ENCODE data around the gene ZFAND3. TPM values are rescaled to one million over a fixed set of nuclear protein-coding genes. Genes with fewer than 3 reads are reported as not detected.

Gene ZFAND3
- total RNA-seq, 3 donors from 2014 or later = 34.1 to 53.0 (median 36.0) TPM

DNA sequence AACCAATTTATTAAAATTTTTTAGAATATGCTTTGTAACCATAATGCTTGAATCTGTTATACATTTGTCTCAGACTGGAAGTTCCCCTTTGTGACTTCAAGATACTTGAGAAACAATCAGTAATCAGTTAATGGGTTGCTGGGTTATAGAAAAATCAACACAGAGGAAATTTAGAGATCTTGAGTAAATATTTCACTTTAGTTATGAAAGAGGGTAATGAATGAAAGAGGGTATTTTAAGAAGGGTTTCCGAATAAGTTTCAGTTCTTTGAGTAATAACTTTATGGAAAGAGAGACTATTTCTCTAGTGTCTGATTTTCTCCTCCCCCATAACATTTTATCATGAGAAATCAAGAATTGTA lies 21.4 kb downstream of the ZFAND3 start:
- no peaks in the 10 kb centered on the region for H3K4me1 ChIP-seq
- intact Hi-C loops (cut with DNase I; ENCODE audit: low total_unique reads) = no loop called here
- no peak for DNase-seq (ENCODE audit: low spot score in 2 of 2)

DNA sequence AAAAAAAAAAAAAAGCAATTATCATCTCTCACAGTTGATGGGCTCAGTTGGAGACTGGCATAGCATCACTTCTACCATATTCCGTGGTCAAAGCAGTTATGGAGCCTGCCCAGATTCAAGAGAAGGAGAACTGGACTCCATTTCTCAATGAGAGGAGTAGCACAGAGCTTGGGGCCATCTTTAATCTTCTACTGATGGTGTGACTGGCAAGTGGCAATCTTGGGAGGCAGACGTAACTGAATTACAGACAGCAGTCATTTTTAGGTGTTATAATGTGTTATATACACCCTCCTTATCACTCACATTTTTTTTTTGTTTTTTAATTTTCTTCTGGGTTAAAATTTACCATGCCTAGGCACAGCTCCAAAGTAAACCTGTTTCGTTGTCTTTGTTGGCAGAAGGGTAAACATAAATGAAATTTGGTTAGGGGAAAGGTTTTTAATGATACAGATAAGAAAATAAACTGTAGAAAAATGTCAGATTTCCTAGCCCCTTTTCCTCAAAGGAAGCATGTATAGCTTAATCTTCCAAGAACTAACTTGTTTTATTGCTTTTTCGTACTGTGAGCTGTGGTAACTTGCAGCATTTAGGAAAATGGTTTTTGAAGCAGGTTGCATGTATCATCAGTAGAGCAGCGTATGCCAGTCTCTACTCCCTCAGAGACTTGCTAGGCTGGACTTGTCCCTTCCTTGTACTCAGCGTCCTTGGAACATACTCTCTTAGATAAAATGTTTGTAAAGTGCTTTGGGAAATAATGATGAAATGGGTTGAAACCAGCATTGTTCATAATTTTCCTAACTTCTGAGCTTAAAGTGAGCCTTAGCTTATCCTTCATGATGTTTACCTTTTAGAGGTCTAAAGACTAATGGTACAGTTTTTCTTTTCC lies 25.7 kb downstream of the ZFAND3 start:
- Histone ChIP-seq H3K4me3 (no peak overlapping the region), H3K27me3 (no peaks in the 10 kb centered on the region), H3K9me3 (no peaks in the 10 kb centered on the region), H3K36me3 (no peaks in the 10 kb centered on the region), H3K4me1 (no peaks in the 10 kb centered on the region), H3K27ac (no peak overlapping the region)
- DNase-seq (ENCODE audit: low spot score in 2 of 2) = no peak
- TF ChIP-seq POLR2A (IDR thresholded peaks at IDR 0.05) (no peak), POLR2AphosphoS5 (IDR thresholded peaks at IDR 0.05) (no peak)
- TF ChIP-seq, protein P1, sequence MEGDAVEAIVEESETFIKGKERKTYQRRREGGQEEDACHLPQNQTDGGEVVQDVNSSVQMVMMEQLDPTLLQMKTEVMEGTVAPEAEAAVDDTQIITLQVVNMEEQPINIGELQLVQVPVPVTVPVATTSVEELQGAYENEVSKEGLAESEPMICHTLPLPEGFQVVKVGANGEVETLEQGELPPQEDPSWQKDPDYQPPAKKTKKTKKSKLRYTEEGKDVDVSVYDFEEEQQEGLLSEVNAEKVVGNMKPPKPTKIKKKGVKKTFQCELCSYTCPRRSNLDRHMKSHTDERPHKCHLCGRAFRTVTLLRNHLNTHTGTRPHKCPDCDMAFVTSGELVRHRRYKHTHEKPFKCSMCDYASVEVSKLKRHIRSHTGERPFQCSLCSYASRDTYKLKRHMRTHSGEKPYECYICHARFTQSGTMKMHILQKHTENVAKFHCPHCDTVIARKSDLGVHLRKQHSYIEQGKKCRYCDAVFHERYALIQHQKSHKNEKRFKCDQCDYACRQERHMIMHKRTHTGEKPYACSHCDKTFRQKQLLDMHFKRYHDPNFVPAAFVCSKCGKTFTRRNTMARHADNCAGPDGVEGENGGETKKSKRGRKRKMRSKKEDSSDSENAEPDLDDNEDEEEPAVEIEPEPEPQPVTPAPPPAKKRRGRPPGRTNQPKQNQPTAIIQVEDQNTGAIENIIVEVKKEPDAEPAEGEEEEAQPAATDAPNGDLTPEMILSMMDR (IDR thresholded peaks at IDR 0.05) = no peak
- intact Hi-C loops (cut with DNase I; ENCODE audit: low total_unique reads) = no loop called here

More for the DNA sequence above, 21.4 kb downstream of the ZFAND3 start:
- no peak overlapping the region for H3K4me3 ChIP-seq
- no peaks in the 10 kb centered on the region for H3K9me3 ChIP-seq
- no peak for TF ChIP-seq POLR2A (IDR thresholded peaks at IDR 0.05)
- TF ChIP-seq, protein P1 (IDR thresholded peaks at IDR 0.05) = no peak
- TF ChIP-seq POLR2AphosphoS5 (IDR thresholded peaks at IDR 0.05) = no peak
- no peaks in the 10 kb centered on the region for H3K27me3 ChIP-seq
- H3K27ac ChIP-seq = no peak overlapping the region
- no peaks in the 10 kb centered on the region for H3K36me3 ChIP-seq

DNA sequence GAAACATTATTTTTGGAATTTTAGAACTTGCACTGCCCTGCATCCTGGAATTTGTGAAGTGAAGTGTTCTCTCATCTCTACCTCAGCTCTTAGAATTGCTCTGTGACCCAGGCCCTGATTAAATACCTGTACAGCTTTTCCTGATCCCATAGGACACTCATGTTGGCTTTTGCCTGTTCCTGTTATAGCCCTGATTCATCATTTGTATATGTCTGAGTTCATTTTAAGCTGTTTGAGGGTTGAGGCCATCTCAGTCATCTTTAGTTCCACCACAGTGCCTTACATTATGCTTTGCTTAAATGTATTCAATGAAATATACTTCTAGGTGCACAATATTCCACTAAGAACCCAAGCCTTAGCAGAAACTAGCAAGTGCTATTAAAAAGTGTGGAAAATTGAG lies 26.4 kb downstream of the ZFAND3 start:
- Histone ChIP-seq H3K36me3 (no peaks in the 10 kb centered on the region), H3K27me3 (no peaks in the 10 kb centered on the region), H3K27ac (no peak overlapping the region), H3K4me1 (no peaks in the 10 kb centered on the region), H3K9me3 (no peaks in the 10 kb centered on the region), H3K4me3 (no peak overlapping the region)
- TF ChIP-seq POLR2A (IDR thresholded peaks at IDR 0.05) (no peak), POLR2AphosphoS5 (IDR thresholded peaks at IDR 0.05) (no peak)
- TF ChIP-seq, protein P1 (IDR thresholded peaks at IDR 0.05) = no peak
- intact Hi-C loops (cut with DNase I; ENCODE audit: low total_unique reads) = no loop called here
- no peak for DNase-seq (ENCODE audit: low spot score in 2 of 2)

DNA sequence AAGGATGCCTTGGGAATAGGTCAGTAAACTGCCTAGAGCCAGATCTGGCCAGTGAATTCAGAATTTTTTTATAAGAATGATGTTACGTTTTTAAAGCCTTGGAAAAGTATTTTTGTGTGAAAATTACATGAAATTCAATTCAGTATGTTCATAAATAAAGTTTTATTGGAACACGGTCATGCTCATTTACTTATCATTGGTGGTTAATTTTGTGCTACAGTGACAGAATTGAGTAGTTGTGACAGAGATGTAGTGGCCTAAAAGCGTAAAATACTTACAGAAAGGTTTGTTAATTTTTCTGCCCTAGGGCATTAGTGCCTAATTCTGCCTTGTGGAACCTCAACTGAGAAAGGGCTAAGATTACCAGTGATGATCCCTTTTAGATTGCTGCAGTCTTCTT lies 28.2 kb downstream of the ZFAND3 start:
- H3K27ac ChIP-seq = no peak overlapping the region
- H3K27me3 ChIP-seq = no peaks in the 10 kb centered on the region
- H3K9me3 ChIP-seq = no peaks in the 10 kb centered on the region
- TF ChIP-seq POLR2A (IDR thresholded peaks at IDR 0.05) = no peak
- TF ChIP-seq, protein P1 (IDR thresholded peaks at IDR 0.05) = no peak
- TF ChIP-seq POLR2AphosphoS5 (IDR thresholded peaks at IDR 0.05) = no peak
- no peak for DNase-seq (ENCODE audit: low spot score in 2 of 2)
- no peak overlapping the region for H3K4me3 ChIP-seq
- H3K36me3 ChIP-seq = no peaks in the 10 kb centered on the region
- intact Hi-C loops (cut with DNase I; ENCODE audit: low total_unique reads) = no loop called here
- H3K4me1 ChIP-seq = no peaks in the 10 kb centered on the region

GRCh38 chr6:37848371-37848770 lies 28.8 kb downstream of the ZFAND3 start:
- TF ChIP-seq POLR2AphosphoS5 (IDR thresholded peaks at IDR 0.05) (no peak), POLR2A (IDR thresholded peaks at IDR 0.05) (no peak)
- TF ChIP-seq, protein P1 (IDR thresholded peaks at IDR 0.05) = no peak
- Histone ChIP-seq H3K4me1 (no peaks in the 10 kb centered on the region), H3K36me3 (no peaks in the 10 kb centered on the region), H3K4me3 (no peak overlapping the region), H3K27ac (no peak overlapping the region), H3K27me3 (no peaks in the 10 kb centered on the region), H3K9me3 (no peaks in the 10 kb centered on the region)
- intact Hi-C loops (cut with DNase I; ENCODE audit: low total_unique reads) = no loop called here
- no peak for DNase-seq (ENCODE audit: low spot score in 2 of 2)
